Stimulated activated naive CD8-positive, alpha-beta T cell treated with anti-CD3 and anti-CD28 coated beads, Interleukin-15, Interleukin-2, amounts not matched to agents 100 U/mL and 50 U/mL, for 24 hours (primary cell): ENCODE measurements around the gene RASA3.
A peak's percentile ranks its signal among the peaks of the same experiment; 100 is the strongest.

Experiments used
- ATAC-seq: fragments of 150-1000 bp; cut with Tn5 transposase; one replicate; pipeline ENCODE4 v1.10.0; 2021
- DNase-seq: peaks from one replicate; pipeline ENCODE4 v3.0.0; 2021

RASA3 gene

GRCh38 chr13:113950451-113951245, 181.8 kb downstream of the RASA3 start:
- no peak for DNase-seq
- ATAC-seq = peak; percentile 36

- DNase-seq (no peak), ATAC-seq (no peak)
These were observed 182.9 kb downstream of the RASA3 start for GRCh38 chr13:113949546-113949945.

- ATAC-seq (no peak), DNase-seq (no peak)
These were observed 184.2 kb downstream of the RASA3 start for GRCh38 chr13:113948034-113948742.

- ATAC-seq (no peak), DNase-seq (no peak)
These were observed 185.0 kb downstream of the RASA3 start for GRCh38 chr13:113947311-113948033.

- DNase-seq (no peak), ATAC-seq (no peak)
These were observed 185.8 kb downstream of the RASA3 start for GRCh38 chr13:113946409-113947181.

GRCh38 chr13:113945857-113946408, 186.5 kb downstream of the RASA3 start:
- DNase-seq = no peak
- ATAC-seq = no peak

GRCh38 chr13:113943821-113944565, 188.4 kb downstream of the RASA3 start:
- ATAC-seq = no peak
- DNase-seq = no peak

- DNase-seq (no peak), ATAC-seq (no peak)
These were observed 189.8 kb downstream of the RASA3 start for GRCh38 chr13:113942591-113943103.

- ATAC-seq = no peak
- no peak for DNase-seq
These were observed 190.7 kb downstream of the RASA3 start for GRCh38 chr13:113941571-113942191.

- DNase-seq = no peak
- ATAC-seq = no peak
These were observed 192.5 kb downstream of the RASA3 start for GRCh38 chr13:113939944-113940297.

- DNase-seq = no peak
- no peak for ATAC-seq
These were observed 193.1 kb downstream of the RASA3 start for GRCh38 chr13:113939129-113939943.

- no peak for DNase-seq
- ATAC-seq = no peak
These were observed 193.7 kb downstream of the RASA3 start for GRCh38 chr13:113938716-113939115.

GRCh38 chr13:113938246-113938645, 194.2 kb downstream of the RASA3 start:
- ATAC-seq (no peak), DNase-seq (no peak)

GRCh38 chr13:113937527-113938180, 194.8 kb downstream of the RASA3 start:
- DNase-seq = no peak
- no peak for ATAC-seq

GRCh38 chr13:113937073-113937472, 195.3 kb downstream of the RASA3 start:
- DNase-seq = no peak
- no peak for ATAC-seq

GRCh38 chr13:113936166-113936965, 196.1 kb downstream of the RASA3 start:
- ATAC-seq (no peak), DNase-seq (no peak)

GRCh38 chr13:113935001-113935844, 197.2 kb downstream of the RASA3 start:
- DNase-seq = no peak
- ATAC-seq = no peak
